Stimulated activated CD8-positive, alpha-beta memory T cell treated with anti-CD3 and anti-CD28 coated beads, Interleukin-2, amount 100 ng/mL, for 48 hours (primary cell): ENCODE results near the gene FAM83F.
"Not testable (repeated sequence)": the region's sequence is repeated elsewhere in the genome, so short reads cannot be mapped to it uniquely, and the experiment has no call there.

Source experiments
- DNase-seq, 2 donors: peaks; one replicate each; pipeline ENCODE4 v3.0.0-alpha.2; 2020; ENCODE audit warnings: low read depth in 2 of 2

The FAM83F gene

DNA sequence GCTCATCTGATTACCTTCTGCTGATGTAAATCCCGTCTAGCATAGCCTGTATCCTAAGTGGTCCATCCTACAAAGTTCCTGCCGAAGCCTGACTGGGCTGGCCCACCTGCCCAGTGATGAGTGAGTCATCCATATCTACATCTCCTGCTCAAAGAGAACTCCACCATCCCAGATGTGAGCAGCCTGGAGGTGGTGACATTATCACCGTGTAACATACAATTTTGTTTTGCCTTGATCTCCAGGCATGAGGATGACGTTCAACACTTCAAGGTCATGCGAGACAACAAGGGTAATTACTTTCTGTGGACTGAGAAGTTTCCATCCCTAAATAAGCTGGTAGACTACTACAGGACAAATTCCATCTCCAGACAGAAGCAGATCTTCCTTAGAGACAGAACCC lies 29.0 kb upstream of the FAM83F start:
- no peak for DNase-seq

DNA sequence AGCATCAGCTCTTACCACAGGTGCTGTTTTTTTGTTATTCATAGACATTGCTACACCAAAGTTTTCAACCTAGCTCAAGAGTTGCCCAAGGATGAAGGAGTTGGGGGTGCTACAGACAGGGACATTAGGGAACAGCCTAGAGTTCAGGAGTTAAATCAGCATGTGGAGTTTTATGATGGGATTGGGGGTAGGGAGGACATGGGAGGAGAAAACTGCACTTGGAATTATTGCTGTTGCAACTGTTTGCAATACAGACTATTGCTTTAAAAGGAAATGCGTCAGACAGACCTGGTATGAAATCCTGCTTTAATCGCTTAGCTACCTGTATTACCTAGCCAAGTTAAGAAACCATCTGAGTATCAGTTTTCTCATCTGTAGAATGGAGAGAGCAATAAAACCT lies 28.3 kb upstream of the FAM83F start:
- DNase-seq: no peak

DNA sequence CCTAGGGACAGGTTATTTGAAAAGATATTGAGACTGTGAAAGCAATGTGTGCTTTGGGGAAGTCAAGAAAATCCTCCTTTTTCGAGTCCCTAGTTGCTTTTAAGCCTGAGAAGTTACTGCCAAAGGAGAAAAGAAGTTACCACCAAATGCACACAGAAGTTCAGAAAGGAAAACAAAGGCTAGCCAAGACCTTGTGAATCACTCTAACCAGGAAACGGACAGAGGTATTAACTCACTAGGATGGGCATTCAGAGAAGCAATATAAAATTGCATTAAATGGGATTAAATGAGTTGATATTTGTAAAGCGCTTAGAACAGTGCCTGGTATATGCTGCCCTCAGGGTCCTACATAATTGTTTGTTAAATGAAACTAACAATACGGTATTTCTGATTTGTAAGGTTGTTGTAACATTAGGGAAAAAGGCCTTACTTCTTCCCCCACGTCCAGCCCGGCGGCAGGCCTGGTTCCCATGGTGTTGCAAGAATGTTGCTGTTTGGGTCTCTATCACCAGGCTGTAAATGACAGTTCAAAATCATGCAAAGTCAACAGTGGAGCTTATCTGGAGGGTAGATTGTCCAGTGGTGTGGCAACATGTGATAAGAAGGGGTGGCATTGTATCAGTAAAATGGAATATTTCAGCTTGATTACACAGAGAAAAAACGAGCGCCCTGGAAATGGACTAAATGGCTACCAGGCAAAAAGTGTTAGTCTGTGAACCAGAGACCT lies 27.5 kb upstream of the FAM83F start:
- no peak for DNase-seq

DNA sequence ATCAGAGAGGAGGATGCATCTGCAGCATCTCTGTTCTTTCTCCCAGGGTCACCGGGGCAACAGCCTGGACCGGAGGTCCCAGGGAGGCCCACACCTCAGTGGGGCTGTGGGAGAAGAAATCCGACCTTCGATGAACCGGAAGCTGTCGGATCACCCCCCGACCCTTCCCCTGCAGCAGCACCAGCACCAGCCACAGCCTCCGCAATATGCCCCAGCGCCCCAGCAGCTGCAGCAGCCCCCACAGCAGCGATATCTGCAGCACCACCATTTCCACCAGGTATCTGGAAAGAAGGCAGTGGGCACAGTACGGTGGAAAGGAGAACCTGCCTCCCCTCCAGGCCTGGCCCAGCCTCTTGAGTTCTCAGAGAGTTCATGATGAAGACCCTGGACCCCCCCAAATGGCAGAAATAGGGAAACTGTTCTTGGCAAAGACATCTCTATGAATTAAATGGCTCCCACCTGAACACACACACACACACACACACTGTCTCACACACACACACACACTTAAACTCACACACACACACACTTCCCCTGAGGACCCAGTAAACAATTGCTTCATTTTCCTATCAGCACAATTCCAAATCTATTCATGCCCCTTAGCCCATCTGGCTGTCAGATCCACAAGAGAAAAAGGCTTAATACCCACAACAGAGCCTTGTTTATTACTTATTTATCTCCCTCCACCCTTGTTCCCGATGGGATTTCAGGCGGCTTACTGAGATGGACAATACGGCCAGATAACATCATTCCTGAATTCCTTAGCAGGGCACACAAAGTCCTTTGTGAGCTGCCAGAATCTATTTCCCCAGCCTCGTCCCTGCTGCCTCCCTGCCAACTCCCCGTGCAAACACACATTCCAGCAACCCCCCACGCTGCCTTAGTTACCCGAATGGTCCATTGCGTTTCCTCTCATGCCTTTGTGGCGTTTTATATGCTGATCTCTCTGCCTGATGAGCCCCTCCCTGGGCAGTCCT lies 26.5 kb upstream of the FAM83F start:
- no peak for DNase-seq

DNA sequence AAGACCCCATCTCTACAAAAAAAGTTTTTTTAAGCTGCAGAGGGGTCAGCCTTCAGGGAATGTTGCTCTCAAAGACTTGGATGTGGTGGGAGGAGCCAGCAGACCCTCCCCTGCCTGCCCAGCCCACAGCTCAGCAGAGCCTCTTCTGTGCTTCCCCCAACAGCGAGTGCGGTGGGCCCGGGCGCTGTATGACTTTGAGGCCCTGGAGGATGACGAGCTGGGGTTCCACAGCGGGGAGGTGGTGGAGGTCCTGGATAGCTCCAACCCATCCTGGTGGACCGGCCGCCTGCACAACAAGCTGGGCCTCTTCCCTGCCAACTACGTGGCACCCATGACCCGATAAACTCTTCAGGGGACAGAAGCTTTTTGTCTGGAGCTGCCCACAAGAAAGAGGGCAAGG lies 24.0 kb upstream of the FAM83F start:
- no peak for DNase-seq

DNA sequence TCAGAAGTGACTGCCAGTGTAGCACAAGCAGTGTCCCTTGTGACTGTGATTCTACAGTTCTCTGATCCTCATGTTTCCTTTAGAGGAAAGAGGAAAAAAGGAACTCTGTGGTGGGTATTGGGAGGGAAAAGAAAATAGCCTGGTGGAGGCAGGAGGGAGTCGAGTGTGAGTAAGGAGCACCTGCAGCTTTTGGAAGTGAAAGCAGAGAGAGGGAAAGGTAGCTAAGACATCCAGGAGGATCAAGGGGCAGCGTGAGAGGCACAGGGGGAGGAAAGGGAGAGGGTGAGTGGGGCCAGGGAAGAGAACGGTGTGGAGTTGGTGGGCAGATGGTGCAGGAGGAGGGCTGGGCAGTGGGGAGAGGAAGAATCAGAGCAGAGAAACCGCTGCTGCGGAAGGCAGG lies 22.1 kb upstream of the FAM83F start:
- no peak for DNase-seq

DNA sequence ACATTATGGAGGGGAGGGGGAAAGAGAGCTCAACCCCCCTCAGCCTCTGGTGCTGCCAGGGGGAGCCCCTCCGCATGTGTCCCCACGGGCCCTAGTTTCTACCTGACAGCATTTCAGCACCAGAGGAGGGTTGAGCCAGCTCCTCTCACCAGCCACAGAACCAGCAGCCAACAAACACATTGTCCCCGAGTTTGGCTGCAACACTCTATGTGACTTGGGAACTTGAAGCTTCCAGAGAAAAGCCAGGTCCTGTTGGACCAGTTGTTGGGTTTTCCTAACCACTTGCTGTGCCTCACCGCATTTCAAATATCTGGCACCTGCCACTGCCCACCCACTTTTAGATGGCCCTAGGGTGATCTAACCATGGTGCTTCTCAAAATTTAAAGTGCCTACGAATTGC lies 21.1 kb upstream of the FAM83F start:
- DNase-seq: no peak

DNA sequence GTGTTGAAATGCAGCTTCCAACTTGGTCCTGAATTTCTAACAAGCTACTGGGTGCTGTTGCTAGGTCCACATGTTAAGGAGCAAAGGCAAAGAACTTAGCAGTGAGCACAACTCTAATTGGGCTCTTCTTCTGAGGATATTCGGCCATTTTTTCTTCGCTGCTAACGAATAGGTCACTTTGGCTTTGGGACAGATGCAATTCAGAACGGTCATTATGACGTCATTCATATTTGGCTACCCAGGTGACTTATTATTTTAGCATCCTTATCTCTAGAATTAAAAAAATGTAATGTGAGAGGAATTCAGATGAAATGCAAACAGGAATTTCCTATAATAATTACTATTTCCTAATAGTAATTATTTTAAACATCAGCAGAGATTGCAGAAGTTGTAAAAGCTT lies 20.7 kb upstream of the FAM83F start:
- DNase-seq: no peak

DNA sequence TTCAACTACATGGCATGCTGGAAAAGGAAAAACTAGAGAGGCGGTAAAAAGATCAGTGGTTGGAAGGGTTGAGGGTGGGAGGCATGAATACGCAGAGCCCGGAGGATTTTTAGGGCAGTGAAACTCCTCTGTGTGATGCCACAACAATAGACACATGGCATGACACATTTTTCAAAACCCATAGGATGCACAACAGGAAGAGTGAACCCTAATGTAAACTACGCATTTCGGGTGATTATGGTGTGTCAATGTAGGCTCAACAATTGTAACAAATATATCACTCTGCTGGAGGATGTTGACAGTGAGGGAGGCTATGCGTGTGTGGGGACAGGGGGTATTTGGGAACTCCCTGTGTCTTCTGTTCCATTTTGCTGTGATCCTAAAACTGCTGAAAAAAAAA lies 15.7 kb upstream of the FAM83F start:
- no peak for DNase-seq

DNA sequence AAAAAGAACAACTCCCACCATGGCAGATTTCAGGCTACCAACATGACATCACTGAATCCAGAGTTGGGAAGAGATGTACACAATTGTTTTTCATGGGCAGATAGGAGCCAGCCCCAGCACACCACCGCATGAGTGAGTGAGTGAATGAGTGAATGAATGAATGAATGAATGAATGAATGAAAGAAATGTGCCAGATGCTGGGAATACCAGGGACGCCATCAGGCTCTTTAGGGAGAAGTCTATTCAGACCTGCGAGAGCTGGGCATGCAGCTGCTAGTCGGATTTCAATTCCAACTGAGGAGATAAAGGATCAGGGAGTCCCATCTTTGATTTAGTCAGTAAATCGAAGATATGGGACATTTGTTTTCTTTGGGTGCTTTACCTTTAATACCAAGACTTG lies 15.3 kb upstream of the FAM83F start:
- no peak for DNase-seq

DNA sequence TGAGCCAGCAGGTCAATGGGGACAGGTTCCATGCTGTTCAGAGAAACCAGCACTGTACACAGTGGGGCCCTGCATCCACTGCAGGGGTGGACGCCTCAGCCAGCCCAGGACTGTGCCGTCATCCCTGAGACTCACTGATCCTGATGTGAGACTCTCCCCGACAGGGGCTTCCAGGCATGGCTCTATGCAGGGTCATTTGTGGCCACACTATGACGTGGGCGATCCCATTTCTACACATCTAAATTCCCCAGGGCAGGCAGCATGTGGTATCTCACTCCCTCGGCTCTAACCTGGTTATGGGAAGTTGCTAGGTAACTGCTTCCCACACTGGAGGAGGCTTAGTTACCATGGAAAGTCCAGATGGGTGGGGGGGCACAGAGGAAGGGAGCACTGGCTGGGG lies 14.2 kb upstream of the FAM83F start:
- DNase-seq: no peak

DNA sequence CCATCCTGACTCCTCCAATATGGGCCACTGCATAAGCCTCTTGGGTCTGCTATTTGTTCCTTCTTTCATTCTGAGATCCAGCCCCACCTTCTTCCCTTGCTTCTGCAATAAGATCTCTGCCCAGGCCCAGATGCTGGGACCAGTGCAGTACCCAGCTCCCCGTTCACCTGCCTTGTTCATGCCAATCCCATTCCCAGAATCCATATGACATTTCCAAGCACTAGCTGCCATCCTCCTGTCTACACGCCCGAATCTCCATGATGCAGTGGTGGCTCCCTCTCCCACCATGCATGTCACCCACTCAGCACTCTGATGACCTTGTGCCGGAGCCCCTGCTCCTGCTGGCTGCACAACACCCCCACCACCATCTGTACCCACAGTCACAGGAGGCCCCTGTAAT lies 11.4 kb upstream of the FAM83F start:
- no peak for DNase-seq

DNA sequence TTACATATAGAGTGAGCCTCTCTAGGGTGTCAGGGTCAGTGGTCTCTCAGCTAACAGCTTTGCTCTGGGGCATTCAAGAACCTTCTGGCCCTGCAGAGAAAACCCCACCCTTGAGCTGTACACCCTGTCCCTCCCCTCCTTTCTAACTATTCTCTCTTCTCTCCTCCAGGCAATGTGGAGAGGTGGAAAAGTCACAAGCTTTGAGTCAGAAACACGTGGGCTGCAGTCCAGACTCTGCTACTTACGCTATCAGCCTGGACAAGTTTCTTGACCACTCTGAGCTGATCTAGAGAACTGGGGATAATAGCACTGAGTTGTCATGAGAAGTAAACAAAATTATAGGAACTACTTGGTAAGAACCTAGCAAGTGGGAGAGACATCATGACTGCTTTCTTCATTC lies 10.7 kb upstream of the FAM83F start:
- no peak for DNase-seq

DNA sequence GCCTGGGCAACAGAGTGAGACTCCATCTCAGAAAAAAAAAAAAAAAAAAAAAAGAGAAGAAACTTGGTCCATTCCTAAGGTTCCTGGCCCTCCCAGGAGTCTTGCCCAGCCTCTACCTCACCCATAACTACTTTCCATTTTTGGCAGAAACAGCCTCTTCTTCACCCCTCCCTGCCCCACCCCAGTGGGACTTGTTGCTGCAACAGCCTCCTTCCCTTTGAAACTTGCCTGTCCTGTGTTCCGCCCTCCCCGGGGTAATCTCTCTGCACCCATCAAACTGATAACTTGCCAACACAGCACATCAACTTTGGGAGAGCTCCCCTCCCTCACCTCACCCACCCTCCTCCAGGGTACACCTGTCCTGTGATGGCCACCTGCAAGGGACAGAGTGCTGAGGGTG lies 10.0 kb upstream of the FAM83F start:
- no peak for DNase-seq

DNA sequence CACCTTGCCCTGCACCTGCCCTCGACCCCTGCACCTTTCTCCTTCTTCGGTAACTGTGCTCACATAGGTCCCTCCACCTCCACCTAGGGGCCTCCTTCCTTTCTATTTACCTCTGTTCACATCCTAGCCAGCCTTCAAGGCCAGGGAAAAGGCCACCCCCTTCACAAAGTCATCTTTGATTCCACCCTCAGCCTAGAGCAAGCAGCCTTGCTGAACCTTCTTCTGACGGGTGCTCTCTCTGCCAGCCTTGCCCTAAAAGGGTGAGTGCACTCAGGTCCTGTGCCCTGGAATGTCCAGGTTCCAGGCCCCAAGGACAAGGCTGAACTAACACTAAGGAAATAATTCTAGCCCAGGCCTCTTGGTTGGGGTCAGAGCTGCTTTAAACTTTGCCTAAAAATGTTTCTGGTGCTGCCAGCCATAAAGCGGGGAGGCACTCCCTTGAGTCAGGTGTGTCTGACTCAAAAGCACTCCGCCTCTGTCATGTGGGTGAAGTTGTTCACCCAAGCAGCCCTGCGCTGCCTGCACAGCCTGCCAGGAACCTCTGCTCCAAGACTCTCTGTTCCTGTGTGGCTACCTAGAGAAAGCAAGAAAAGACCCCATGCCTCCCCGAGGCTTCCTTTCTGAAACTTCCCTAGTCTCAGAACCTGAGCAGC lies 9.2 kb upstream of the FAM83F start:
- DNase-seq: no peak

DNA sequence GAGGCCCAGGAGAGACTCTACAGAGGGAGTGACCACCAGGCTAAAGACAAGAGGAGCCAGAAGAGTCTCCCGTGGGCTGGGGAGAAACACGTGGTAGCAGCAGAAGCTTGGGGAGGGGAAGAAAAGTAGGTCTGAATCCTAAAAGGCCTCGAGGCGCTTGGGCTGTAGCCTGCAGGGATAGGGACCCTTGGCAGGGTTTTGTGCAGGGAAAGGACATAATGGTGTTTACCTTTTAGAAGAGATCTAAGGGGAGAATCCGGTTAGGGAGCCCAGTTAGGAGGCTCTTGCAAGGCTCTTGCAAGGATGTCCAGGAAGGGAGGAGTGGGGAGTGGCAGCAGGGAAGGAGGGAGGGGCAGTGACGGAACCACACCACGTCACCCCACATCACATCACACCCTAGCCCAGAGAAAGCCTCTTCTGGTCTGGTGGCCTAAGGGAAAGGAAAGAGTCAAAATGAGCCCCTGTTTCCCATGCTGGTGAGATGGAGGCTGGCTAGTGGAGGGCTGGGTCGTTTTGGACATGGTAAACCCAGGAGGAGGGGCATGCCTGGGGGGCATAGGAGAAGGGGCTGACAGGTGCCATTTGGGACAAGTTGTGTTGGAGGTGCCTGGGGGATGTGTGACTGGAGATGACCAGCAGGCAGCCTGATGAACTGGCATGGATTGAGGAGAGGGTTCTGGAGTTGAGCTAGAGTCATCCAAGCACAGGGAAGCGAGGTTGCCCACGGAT lies 6.2 kb upstream of the FAM83F start:
- no peak for DNase-seq

DNA sequence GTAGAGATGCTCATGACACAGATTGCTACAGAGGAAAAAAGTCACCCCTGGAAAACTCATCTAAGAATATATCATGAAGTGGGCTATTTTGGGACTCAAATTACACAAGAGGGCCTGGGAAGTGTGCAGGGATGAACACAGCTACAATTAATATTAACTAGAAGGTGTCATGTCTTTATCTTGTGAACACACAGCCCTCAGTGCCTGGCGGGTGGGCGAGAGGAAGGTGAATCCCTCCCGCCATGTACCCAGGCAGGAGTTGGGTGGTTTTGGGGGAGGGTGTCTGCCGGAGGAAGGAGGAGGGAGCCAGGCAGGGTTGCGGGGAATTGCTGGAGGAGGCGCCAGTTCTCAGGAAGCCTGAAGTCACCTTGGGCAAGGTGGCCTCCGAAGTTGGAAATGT lies 5.1 kb upstream of the FAM83F start:
- DNase-seq: no peak

DNA sequence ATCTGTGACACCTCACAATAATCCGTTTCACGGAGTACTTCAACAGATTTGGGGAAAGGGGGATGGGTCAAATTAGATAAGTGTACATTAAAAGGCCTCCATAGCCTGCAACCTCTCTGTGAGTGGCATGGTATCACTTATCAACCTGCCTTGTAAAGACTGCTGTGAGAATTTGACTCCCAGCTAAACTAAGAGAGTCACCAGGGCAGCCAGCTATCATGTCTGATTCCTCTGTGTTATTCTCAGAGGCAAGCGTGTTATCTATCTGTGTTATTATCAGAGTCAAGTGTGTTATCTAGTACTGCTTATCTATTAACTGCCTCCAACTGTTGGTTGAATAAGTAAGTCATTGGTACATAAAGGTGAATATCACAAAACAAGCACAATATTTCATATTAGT lies 4.1 kb upstream of the FAM83F start:
- DNase-seq: no peak

DNA sequence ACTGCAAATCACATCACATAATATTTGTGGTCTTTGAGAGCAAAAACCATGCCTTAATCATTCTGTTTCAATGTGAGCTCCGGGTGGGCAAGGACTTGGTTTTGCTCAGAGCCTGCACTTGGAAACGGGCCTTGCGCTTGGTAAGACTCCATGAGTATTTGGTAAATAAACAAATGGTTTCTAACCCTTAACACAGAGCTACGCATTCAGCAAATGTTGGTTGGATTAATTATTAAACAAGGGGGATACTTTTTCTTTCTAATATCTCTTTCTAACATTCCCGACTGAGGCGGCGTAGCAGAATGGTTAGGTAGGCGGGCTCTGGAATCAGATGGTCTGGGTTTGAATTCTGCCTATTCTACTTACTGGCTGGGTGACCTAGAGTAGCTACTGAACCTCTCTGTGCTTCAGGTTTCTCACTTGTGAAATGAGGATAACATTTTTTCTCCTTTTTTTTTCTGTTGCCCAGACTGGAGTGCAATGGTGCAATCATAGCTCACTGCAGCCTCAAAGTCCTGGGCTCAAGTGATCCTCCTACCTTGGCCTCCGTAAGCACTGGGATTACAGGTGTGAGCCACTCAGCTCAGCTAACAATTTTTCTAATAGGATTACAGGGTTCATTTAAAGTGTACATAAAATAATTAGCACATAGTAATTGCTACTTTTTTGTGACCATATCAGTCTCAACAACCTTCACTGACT lies 3.4 kb upstream of the FAM83F start:
- DNase-seq: no peak

DNA sequence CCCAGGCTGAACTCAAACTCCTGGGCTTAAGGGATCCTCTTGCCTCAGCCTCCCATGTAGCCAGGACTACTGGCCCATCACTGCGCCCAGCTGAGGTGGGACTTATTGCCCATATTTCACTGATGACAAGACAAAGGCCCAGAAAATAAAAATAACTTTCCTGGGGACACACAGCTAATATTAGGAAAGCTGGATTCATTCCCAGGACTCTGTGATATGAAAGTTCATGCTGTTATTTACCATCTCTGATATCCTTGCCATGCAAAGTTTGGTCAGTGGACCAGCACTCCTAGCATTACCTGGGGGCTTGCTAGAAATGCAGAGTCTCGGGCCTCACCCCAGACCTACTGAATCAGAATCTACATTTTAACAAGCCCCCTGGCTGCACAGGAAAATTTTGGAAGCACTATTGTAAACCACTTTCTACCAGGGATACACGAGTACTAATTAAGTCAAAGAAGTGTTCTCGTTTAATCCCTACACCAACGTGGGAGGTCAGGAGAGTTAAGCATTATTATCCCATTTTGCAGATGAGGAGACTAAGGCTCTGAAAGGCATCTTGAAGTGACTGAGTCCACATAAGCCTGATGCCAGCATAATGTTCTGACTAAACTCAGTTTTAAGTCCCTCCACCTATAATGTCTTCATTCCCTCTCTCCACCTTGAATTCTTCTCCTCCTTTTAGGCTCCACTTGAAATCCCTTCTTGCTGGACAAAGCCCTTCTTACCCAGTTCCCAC lies 2.5 kb upstream of the FAM83F start:
- DNase-seq: no peak

DNA sequence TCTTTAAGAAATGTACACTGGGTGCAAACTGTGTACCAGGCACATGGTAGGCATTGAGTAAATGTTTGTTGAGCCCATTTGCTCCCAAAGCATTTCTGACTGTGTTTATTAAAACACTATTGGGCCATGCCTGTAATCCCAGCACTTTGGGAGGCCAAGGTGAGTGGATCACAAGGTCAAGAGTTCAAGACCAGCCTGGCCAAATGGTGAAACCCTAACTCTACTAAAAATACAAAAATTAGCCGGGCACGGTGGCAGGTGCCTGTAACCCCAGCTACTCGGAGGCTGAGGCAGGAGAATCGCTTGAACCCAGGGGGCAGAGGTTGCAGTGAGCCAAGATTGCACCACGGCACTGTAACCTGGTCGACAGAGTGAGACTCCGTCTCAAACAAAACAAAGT lies 1.9 kb upstream of the FAM83F start:
- DNase-seq: not testable (repeated sequence)
